HG03565 (cell line): Measurements from ENCODE around the gene SEMA5A.

ENCODE experiments used
- ATAC-seq: cut with Tn5 transposase; IDR thresholded peaks from one replicate; pipeline ENCODE4 v1.9.1; 2021; ENCODE audit warnings: mild to moderate bottlenecking, moderate library complexity; ENCODE audit not compliant: unreplicated experiment

The SEMA5A gene

DNA sequence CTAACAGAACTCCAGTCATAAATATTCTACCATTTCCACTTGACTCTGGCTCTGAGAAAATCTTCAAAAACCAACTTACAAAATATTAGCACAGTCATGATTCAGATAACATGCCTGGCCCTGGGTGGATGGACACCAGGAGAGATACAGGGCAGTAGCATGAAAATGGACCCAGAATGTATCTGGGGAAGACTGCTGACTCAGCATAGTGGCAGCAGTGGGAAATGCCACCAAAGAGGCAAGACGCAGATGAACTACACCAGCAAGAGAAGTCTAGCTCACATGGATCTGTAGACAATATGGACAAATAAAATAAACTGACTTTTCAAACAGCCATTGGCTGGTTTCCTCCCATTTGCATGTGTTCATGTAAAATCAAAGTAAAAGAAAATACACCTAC is 359.8 kb downstream of the SEMA5A start:
- ATAC-seq = no peak

DNA sequence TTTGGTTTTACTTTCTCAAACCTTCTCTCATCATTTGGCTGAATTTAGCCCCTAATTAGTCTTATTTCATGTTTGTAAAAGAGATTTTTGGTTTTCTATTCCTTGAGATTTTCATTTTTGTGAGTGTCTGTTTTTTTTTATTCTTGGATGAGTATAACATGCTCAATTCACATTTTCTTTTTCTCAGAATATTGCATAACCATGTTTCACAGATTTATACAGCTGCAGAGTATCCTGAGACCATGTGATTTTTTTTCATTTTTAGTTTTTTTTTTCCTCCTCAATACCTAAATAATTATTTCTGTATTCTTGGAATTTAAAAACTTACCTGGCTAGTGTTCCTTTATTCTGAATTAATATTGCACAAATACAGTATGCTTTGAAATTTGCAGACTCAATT is 361.9 kb downstream of the SEMA5A start:
- ATAC-seq = no peak

DNA sequence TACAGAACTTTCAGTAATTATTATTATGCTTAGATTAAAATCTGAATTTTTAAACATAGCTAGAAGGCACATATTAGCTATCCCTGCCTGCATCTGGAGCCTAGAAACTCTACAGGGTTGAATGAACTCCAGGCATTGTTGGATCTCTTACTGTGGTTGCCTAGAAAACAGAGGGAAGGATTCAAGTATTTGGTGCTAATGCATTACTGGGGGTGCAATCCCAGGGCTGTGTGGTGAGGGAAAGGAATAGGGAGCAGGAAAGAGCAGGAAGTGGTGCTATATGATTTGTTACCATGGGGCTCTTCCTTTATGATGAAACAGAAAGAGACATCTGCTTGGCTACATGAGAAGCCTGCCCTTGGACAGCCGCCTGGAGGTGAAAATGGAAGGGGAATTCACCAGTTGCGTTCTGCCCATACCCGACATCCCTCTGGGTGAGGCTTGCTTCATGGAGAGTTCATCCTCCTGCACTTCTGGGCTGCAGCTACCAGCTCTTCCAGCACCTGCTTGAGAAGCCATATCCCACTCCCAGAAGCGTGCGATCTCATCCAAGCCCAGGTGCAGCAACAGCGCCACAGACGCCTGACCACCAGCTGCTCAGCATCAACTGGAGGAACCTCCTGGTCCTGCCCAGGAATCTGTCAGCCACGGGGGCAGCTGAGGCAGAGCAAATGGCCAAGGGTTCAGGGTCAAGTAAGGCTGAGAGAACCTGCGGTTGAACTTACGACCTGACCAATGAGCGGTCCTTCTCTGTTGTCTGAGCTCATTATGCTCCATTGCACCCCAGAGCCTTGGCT is 362.8 kb downstream of the SEMA5A start:
- ATAC-seq = no peak

DNA sequence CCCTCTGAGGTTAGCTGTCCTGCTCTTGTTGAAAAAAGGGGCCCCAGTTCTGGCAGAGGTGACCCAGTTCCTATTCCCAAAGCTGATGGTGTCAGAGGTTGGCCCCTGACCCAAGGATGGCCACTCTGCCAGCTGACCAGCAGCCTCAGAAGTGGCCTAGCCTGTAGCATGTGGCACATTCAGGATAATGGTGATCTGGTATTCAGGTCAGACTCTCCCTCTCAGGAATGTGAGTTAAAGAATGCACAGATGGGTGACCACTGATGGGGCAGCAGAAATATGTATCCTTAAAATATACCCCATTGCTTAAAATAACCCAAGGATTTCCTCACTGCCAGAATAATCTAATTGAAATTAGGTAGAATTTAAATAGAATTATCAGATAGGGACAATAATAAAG is 369.2 kb downstream of the SEMA5A start:
- no peak for ATAC-seq

DNA sequence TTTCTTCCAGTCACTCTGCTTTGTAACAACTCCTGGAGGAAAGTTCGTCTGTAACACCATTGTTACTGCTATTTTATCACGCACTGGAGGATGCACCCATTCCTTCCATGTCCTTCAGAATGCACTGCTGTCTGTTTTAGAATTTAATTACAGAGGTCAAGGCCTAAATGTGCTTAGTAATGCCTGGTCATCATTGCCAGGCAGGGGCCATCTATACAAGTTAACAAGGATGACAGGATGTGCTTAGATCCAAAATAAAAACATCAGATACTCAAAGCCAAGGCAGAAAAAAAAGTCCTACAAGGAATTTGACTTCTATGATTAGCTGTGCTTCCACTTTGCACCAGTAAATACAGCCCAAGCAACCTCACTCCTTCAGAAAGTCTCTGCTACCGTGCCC is 371.4 kb downstream of the SEMA5A start:
- no peak for ATAC-seq

DNA sequence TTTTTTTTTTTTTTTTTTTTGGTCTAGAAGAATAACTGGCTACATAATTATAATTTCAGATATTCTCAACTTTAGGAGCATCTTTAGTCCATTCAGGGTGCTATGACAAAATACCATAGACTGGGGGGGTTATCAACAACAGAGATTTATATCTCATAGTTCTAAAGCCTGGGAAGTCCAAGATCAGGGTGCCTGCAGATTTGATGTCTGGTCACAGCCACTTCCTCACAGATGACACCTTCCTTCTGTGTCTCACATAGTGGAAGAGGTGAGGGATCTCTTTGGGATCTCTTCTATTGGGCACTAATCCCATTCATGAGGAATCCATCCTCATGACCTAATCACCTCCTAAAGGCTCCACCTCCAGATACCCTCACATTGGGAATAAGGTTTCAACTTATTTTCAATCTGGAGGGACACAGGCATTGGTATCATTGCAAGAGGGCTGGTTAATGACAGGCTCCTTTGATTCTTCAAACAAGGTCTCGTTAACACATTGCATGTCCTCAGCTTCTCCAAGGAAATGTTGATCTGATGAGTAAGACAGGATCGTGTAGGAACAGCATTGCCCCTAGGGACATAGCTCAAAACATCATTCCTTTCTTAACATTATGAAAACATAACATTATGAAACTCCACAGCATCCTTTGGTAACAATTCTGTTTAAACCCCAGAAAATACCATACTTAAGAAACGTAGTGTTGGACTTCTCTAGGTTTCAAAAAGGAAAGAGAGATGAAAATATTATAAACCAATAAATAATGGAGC is 372.4 kb downstream of the SEMA5A start:
- ATAC-seq = no peak

DNA sequence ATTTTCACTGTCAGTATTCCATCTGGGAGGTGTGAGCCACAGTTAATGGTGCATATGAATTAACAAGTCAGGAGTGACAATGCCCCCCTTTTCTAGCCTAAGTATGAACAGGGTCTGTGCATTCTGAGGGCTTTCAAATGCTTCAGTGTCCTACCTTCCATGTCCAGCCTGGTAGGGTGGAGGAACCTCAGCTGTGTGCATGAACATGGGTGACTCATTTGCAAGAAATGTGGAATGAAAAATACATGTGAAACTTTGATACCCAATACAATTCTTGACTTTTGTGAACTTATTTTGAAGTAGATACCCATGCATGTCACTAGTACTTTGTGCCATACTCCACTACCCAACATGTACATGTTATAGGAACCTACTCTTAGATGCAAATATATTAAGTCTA is 375.8 kb downstream of the SEMA5A start:
- no peak for ATAC-seq

DNA sequence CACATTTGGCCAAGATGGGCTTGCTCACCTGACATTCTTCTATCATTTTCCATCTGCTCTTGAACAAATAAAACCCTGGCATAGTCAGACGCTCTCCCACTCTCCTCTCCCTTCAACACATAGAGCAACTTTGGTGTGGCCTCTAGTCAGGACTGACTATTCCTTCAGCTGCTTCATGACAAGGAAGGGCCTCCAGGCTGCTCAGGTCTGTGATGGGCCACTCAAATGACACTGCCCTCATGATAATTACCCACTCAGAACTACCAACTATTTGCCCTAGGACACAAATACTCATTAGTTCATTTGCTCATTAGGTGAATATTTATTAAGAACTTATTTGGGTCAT is 376.3 kb downstream of the SEMA5A start:
- ATAC-seq = no peak

DNA sequence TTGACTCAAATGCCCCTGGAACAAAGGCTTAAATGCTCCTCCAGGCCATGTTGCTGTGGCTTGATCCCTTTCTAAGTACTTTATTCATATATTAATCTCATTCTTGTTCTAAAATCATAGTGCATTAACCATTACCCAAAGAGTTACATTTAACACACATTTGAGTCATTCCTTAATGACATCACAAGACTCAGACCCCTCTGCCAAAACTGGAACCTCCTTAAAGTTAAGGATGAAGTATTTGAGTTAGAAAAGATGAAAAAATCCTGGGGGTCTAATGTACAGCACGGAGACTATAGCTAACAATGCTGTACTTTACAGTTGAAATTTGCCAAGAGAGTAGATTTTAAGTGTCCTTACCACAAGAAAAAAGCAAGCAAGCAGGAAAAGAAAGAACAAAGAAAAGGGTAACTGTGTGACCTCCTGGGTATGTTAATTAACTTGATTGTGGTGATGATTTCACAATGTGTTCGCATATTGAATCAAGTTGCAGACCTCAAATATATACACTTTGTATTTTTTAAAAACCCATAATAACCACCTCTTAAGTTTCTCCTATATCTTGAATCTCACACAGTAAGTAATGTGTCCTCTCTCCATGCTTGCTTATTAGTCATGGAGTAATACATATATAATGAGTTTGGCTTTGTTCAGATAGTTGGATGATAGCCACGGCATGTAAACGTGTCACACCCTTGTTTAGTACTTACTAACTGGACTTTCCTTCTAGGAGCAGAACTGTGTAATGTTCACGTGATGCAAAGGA is 376.9 kb downstream of the SEMA5A start:
- no peak for ATAC-seq

DNA sequence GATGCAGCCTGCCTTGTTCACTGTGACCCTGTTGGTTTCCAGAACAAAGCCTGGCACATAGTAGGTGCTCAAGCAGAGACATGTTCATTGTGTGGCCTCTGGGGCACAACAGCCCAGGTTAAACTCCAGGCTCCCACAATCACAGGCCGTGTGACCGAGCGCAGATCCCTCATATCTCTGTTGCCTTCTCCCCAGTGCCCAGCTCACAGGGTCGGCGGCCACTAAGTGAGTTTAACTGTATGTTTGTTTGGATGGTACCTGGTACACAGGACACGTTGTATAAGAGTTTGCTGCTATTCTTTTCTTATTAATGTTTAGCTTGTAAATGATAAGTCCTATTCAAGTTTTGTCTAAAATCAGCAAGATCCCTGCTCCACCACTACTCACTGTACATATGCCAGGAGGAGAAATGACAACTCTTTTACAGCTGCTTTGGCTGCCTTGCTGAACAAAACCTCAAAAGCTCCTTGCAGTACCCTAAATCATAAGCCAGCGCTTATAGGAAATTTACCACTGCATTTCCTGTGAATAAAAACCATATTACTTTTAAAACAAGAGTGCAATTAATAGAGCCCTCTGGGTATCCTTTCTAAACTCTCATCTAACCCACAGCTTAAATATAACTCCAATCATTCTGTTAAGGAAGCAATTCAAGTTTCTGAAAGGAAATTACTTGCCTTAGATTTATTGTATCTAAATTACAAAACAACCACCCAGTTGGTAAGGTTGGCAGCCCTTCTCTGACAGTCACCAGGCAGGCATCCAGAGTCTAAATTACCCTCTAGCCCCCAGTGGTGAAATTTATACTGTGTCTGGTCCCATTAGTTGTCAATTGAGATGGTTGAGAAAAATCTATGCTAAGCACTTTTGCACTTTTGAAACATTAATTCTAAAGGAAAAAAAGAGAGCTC is 379.4 kb downstream of the SEMA5A start:
- no peak for ATAC-seq

DNA sequence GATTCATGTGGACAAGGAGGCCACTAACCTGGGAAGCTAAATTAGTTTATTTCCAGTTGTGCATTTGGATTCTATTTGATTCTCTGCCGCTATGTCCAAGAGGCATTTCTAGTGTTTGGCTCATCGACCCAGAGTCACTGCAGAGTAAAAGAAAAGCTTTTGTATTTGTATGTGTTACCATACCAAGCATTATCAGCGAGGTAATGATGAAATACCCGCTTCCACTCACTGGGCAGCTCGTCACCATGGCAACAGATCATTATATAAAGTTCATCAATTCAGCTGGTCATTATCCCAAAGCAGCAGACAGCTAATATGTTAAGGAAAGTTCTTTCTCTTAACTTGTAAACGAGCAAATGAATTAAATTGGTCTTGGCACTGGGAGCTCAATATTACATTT is 380.3 kb downstream of the SEMA5A start:
- no peak for ATAC-seq

DNA sequence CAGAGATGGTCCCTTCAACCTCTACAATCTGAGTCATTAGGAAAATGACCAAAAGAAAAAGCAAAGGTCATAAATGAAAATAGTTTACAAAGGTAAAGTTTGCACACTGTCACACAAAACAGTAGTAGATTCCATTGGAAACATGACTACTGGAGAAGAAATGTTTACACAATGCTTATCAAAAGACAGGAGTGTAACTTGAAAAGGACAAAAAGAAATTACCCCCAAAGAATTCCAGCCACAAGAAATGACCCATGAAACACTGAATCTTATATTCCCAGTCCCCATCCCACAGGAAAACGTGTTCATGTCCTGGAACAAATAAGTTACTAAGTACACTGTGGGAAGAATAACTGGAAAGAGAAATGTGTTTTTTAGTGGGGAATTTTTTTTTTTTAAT is 385.1 kb downstream of the SEMA5A start:
- ATAC-seq = no peak

DNA sequence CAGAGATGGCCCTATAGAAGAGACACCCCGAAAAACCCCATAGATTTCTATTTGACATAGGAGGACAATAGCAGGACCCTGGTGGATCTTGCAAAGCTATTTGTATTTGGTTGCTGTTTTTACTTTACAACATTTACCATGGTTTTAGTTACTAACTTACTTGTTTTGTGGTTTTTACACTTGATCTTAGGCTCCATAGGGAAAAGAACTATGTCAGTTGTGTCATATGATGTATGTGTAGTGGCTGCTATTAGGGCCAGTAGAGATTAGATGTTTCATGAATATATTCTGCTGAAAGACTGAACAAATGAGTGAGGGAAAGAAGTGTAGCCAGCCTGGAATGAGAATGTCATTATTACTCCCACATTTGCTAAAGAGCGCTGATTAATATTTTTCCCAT is 388.1 kb downstream of the SEMA5A start:
- no peak for ATAC-seq

DNA sequence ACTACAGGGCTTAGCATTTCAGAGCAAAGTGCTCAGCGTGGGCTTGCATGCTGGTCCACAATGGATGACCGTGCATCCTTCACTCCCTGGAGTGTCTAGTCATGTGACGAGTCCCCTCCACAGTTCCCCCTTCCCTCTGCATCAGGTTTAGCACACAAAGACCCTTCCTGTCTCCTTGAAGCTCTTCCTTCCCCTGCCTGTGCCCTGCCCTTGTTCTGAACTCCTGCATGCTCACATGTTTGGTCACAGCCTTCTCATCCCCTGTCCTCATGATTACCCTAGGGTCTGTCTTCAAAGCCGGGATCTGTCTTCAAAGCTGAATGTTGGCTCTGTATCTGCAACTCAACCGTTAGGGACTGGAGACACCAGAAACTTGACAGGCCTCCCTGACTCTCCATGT is 388.9 kb downstream of the SEMA5A start:
- no peak for ATAC-seq

DNA sequence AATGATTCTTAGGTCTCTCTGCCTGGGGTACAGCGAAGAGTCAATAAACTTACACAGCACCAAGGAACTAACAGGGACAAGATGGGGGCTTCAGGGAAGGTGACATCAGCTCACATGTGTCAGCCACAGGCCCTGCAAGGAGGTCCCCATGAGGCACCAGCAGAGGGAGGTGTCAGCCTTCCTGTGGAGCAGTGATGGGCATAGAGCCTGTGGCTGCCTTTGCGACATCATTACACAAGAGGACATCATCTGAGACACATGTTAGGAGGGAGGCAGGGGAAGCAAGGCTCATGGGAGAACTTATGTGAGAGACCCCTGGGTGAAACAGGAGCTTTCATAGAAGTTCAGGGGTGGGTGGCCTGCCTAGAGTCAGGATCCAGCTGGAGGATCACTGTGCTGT is 389.6 kb downstream of the SEMA5A start:
- ATAC-seq = no peak

DNA sequence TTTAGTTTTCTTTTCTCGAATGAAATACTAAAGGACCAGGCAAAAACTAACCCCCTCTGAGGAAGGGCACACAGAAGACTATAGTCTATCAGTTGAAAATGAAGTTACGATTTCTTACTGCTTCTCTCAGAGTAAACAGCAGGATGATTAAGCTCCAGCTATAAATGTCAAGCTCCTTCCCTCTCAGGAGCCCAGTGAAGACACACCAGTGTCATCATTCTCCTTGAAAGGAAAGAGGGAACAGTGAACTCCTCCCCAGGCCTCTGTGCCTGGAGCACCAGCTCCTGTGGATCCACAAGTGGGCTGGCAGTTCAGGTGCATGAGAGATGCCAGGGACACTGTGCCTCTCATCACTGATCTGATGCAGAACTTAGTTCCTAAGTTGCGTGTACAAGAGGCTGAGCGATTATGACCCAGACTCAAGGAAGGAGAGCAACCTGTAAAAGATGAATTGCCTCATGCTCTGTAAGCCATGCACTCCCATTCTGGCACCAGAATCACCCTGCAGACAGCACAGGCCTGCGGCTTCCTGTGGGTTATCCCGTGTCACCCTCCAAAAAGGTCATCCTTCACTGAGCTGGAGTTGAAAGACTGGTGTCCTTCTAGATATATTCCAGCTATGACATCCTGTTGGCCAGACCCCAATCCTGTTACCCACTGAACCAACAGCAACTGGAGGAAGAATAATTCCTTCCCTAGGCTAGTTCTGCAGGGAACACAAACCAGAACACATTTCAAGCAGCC is 394.0 kb downstream of the SEMA5A start:
- no peak for ATAC-seq

DNA sequence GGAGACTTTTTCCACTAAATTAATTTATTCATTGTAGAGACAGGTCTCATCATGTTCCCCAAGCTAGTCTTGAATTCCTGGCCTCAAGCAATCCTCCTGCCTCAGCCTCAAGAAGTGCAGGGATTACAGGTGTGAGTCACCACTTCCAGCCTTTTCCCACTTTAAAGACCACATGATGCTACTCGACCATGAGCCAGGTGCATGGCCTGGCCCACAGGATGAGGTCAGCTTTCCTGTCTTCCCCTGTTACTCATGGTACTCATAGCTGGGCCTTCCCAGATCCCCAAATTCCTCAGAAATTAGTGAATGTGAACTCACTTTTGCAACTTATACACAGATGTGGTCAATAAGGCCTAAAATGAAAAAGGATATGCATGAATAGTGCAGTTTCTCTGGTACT is 395.9 kb downstream of the SEMA5A start:
- no peak for ATAC-seq

DNA sequence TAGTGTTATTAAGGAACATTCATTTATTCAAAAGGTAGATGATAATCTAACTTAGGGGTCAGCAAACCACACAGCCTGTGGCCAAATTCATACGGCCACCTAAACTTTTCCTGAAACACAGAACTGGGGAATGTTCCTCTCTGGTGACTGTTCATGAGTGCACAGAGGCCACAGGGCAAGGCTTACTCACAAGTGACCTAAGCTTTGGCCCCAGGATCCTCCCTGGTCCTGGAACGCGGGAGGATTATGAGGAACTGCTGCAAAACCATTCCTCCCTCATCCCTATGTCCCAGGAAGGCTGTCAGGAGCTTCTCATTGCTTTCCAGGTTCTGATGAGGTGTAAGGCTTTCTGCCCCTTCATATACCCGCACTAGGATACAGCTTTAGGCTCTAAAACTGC is 397.6 kb downstream of the SEMA5A start:
- ATAC-seq = no peak

DNA sequence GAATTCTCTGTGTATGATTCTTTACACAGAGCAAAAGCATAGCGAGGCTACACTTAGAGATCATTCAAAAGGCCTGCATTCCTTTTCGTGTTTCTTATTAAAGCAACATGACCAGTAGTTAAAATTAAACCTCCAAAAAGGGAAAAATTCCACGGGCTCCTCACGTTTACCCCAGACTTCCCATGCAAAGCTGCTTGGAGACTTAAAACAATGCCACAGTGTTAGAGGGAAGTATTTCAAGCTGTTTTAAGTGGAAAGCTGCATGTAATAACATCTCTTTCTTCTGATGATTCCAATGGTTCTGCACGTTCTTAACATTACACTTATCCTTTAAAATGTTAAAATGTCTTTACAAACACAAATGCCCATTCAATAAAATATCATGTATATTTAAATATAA is 405.2 kb downstream of the SEMA5A start:
- no peak for ATAC-seq

DNA sequence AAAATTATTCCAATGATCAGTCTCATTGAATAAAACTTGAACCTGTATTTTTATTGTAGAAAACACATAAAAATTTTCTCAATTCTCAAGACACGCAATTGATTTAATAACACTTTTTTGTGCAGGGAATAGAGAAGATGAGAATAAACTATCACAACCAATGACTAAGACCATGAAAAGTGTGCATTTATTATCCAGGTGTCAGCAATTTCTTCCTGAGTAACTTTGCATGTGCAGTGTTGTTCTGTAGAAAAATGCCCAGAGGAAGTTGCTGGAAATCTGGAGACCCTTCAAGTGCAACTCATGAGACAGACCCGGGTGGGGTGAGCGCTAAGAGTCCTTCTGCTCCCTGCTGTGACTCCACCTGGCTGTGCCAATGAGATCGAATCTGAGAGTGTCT is 405.7 kb downstream of the SEMA5A start:
- ATAC-seq = no peak
